GM23338 (cell line): Measurements from ENCODE around the gene FLRT2. TPM values are rescaled to one million over a fixed set of nuclear protein-coding genes. Genes with fewer than 3 reads are reported as not detected.

Experiments used
- ATAC-seq: fragments of 200-7000 bp; cut with Tn5 transposase; 3 replicates; pipeline ENCODE4 v1.9.1; 2020
- DNase-seq: peaks from one replicate; pipeline ENCODE4 v3.0.0-alpha.2; 2015; ENCODE audit warnings: low spot score
- H2AFZ ChIP-seq: fragments of 200-600 bp; sonication (generic); 2 replicates; pipeline ENCODE4 v1.8.0; 2016; ENCODE audit warnings: antibody characterized with exemption, mild to moderate bottlenecking, moderate library complexity
- H3F3A ChIP-seq: fragments of 200-600 bp; sonication (generic); replicated peaks from 2 replicates; pipeline ENCODE4 v1.8.0; 2017; ENCODE audit warnings: antibody characterized with exemption, mixed run types, low read depth
- H3K27ac ChIP-seq: fragments of 200-600 bp; sonication (generic); 2 replicates; pipeline ENCODE4 v1.6.1; 2016; ENCODE audit warnings: low read depth
- H3K27me3 ChIP-seq: fragments of 200-600 bp; sonication (generic); 2 replicates; pipeline ENCODE4 v1.8.0; 2016; ENCODE audit warnings: mild to moderate bottlenecking, mixed run types, moderate library complexity; ENCODE audit not compliant: insufficient read depth
- H3K36me3 ChIP-seq: fragments of 200-600 bp; sonication (generic); 2 replicates; pipeline ENCODE4 v1.8.0; 2016; ENCODE audit warnings: mild to moderate bottlenecking; ENCODE audit not compliant: insufficient read depth
- H3K4me1 ChIP-seq: fragments of 200-600 bp; sonication (generic); 2 replicates; pipeline ENCODE4 v1.8.0; 2016; ENCODE audit warnings: mild to moderate bottlenecking, moderate library complexity; ENCODE audit not compliant: insufficient read depth
- H3K4me2 ChIP-seq: fragments of 200-600 bp; sonication (generic); 2 replicates; pipeline ENCODE4 v1.7.1; 2017; ENCODE audit warnings: mixed run types
- H3K4me3 ChIP-seq: fragments of 200-600 bp; sonication (generic); 2 replicates; pipeline ENCODE4 v1.6.1; 2016; ENCODE audit warnings: mixed run types
- H3K79me2 ChIP-seq: fragments of 200-600 bp; sonication (generic); replicated peaks from 2 replicates; pipeline ENCODE4 v1.8.0; 2017; ENCODE audit warnings: mild to moderate bottlenecking; ENCODE audit not compliant: insufficient read depth
- H3K9me2 ChIP-seq: fragments of 200-600 bp; sonication (generic); 2 replicates; pipeline ENCODE4 v1.8.0; 2017; ENCODE audit not compliant: insufficient read depth
- H4K20me1 ChIP-seq: fragments of 200-600 bp; sonication (generic); replicated peaks from 2 replicates; pipeline ENCODE4 v1.8.0; 2017; ENCODE audit warnings: mild to moderate bottlenecking; ENCODE audit not compliant: insufficient read depth
- H3K27ac Mint-ChIP-seq: 2 replicates; pipeline ENCODE4 v1.8.0; 2020; ENCODE audit warnings: inconsistent platforms, mild to moderate bottlenecking, moderate library complexity, mixed read lengths
- H3K27me3 Mint-ChIP-seq: 3 replicates; pipeline ENCODE4 v1.8.0; 2022; ENCODE audit warnings: low read depth, mild to moderate bottlenecking, moderate library complexity, mixed read lengths, inconsistent platforms; ENCODE audit not compliant: insufficient read depth, poor library complexity
- H3K36me3 Mint-ChIP-seq: 3 replicates; pipeline ENCODE4 v1.8.0; 2021; ENCODE audit warnings: low read depth, mild to moderate bottlenecking, inconsistent platforms, moderate library complexity, mixed read lengths
- H3K4me1 Mint-ChIP-seq: 3 replicates; pipeline ENCODE4 v1.8.0; 2020; ENCODE audit warnings: mild to moderate bottlenecking, inconsistent platforms, mixed read lengths
- H3K4me3 Mint-ChIP-seq: 3 replicates; pipeline ENCODE4 v1.8.0; 2021; ENCODE audit warnings: moderate library complexity, mild to moderate bottlenecking, inconsistent platforms, mixed read lengths
- H3K9me3 Mint-ChIP-seq: 3 replicates; pipeline ENCODE4 v1.8.0; 2020; ENCODE audit warnings: moderate library complexity, mild to moderate bottlenecking, inconsistent platforms, mixed read lengths
- CTCF ChIP-seq, 2 experiments: fragments of 200-600 bp in 1 of 2; sonication (generic) in 1 of 2; conservative IDR thresholded peaks; 2 replicates each; pipeline versions ENCODE4 v1.5.1 to v1.6.1; 2016 to 2017; ENCODE audit warnings: antibody characterized with exemption in 2 of 2, low read depth in 2 of 2, mild to moderate bottlenecking in 2 of 2, moderate library complexity in 1 of 2
- EZH2 ChIP-seq: fragments of 200-600 bp; sonication (generic); IDR thresholded peaks from one replicate; pipeline ENCODE4 v1.8.0; 2017; ENCODE audit warnings: antibody characterized with exemption, mild to moderate bottlenecking, low read depth; ENCODE audit not compliant: unreplicated experiment
- NANOG ChIP-seq: IDR thresholded peaks from 2 replicates; pipeline ENCODE4 v1.6.1; 2016; ENCODE audit warnings: antibody characterized with exemption, borderline replicate concordance
- REST ChIP-seq: IDR thresholded peaks from one replicate; pipeline ENCODE4 v1.6.1; 2018; ENCODE audit warnings: antibody characterized with exemption; ENCODE audit not compliant: unreplicated experiment
- STAT1 ChIP-seq: IDR thresholded peaks from one replicate; pipeline ENCODE4 v1.6.1; 2016; ENCODE audit warnings: antibody characterized with exemption; ENCODE audit not compliant: unreplicated experiment
- ZNF114 ChIP-seq: fragments of 250-450 bp; sonication (Bioruptor Pico); IDR thresholded peaks from 2 replicates; pipeline ENCODE4 v1.5.0; 2020; ENCODE audit warnings: mild to moderate bottlenecking, moderate library complexity
- ZNF462 ChIP-seq: fragments of 250-450 bp; sonication (Bioruptor Pico); IDR thresholded peaks from 2 replicates; pipeline ENCODE4 v1.5.0; 2020; ENCODE audit warnings: mild to moderate bottlenecking, moderate library complexity
- polyA plus RNA-seq: library from polyadenylated mRNA; unstranded; fragments of >200 nt; fragmentation: Nextera tagmentation; extraction: Ambion mirVana; gene quantifications from 2 replicates; pipeline ENCODE4 v1.2.1, GENCODE V29; 2016
- total RNA-seq: library from RNA; depleted of rRNA; stranded (reverse); fragments of >200 nt; shearing (Covaris generic); gene quantifications from 2 replicates; pipeline ENCODE4 v1.2.3, GENCODE V29; 2014

FLRT2 gene
- total and polyA plus RNA-seq, 2 experiments from 2014 or later, result 4.3 to 7.4 TPM

- H2AFZ ChIP-seq, result no peak overlapping the region
- DNase-seq (no peak), ATAC-seq (no peak)
- TF ChIP-seq CTCF (conservative IDR thresholded peaks at IDR 0.05; ENCODE audit: low read depth in 2 of 2) (no peak), EZH2 (no peak), REST (no peak), ZNF114 (CRISPR knock-in tag) (no peak)
- peaks cover 5% of the 10 kb centered on the region; the same call in 1 of the 2 replicates for H3K9me2 ChIP-seq
- no peaks in the 10 kb centered on the region for H3K27me3 ChIP-seq
- Mint-ChIP-seq H3K9me3 (0 out of 3 replicates have a peak, but pooled peaks cover 3% of the 10 kb centered on the region), H3K4me1 (peaks cover 34% of the 10 kb centered on the region; the same call in 2 of the 3 replicates), H3K4me3 (no peak overlapping the region), H3K27ac (no peak overlapping the region), H3K36me3 (peaks cover 15% of the 10 kb centered on the region; the same call in 1 of the 3 replicates), H3K27me3 (peaks cover 3% of the 10 kb centered on the region)
- no peak overlapping the region for H3K27ac ChIP-seq
- no peaks in the 10 kb centered on the region for H3K79me2 ChIP-seq
- no peaks in the 10 kb centered on the region for H4K20me1 ChIP-seq
- H3K4me2 ChIP-seq, result no peak overlapping the region
- H3K4me1 ChIP-seq, result peaks cover 13% of the 10 kb centered on the region
- no peak overlapping the region for H3K4me3 ChIP-seq
- H3K36me3 ChIP-seq, result no peaks in the 10 kb centered on the region
- no peaks in the 10 kb centered on the region for H3F3A ChIP-seq
Measured at GRCh38 chr14:85619851-85620250, 89.9 kb downstream of the FLRT2 start.

- Mint-ChIP-seq H3K27ac (no peak overlapping the region), H3K4me3 (no peak overlapping the region), H3K4me1 (peaks cover 27% of the 10 kb centered on the region; the same call in 2 of the 3 replicates), H3K9me3 (0 out of 3 replicates have a peak, but pooled peaks cover 3% of the 10 kb centered on the region), H3K36me3 (peaks cover 15% of the 10 kb centered on the region; the same call in 1 of the 3 replicates), H3K27me3 (peaks cover 3% of the 10 kb centered on the region)
- no peak overlapping the region for H3K27ac ChIP-seq
- H4K20me1 ChIP-seq, result peaks cover 4% of the 10 kb centered on the region; the same call in 1 of the 2 replicates
- H2AFZ ChIP-seq, result no peak overlapping the region
- no peak overlapping the region for H3K4me3 ChIP-seq
- no peak for ATAC-seq
- peaks cover 13% of the 10 kb centered on the region for H3K4me1 ChIP-seq
- no peaks in the 10 kb centered on the region for H3K27me3 ChIP-seq
- DNase-seq, result no peak
- H3K36me3 ChIP-seq, result no peaks in the 10 kb centered on the region
- no peaks in the 10 kb centered on the region for H3F3A ChIP-seq
- no peaks in the 10 kb centered on the region for H3K79me2 ChIP-seq
- H3K9me2 ChIP-seq, result peaks cover 5% of the 10 kb centered on the region; the same call in 1 of the 2 replicates
- H3K4me2 ChIP-seq, result no peak overlapping the region
- TF ChIP-seq NANOG (no peak), ZNF462 (CRISPR knock-in tag) (no peak), STAT1 (no peak)
Measured at GRCh38 chr14:85620947-85621346, 91.0 kb downstream of the FLRT2 start.
